HG03342 (cell line): ENCODE results near the gene ERI3.

ENCODE experiments used
- ATAC-seq: cut with Tn5 transposase; IDR thresholded peaks from one replicate; pipeline ENCODE4 v1.9.1; 2021; ENCODE audit warnings: mild to moderate bottlenecking, moderate library complexity; ENCODE audit not compliant: unreplicated experiment

Gene ERI3

GRCh38 chr1:44318097-44319088, 36.7 kb downstream of the ERI3 start:
- ATAC-seq: no peak

- ATAC-seq: no peak
These were observed 38.8 kb downstream of the ERI3 start for GRCh38 chr1:44316231-44316759.

- ATAC-seq: no peak
These were observed 39.5 kb downstream of the ERI3 start for GRCh38 chr1:44315521-44315920.

- no peak for ATAC-seq
These were observed 40.6 kb downstream of the ERI3 start for GRCh38 chr1:44314452-44314851.

GRCh38 chr1:44313265-44313918, 41.7 kb downstream of the ERI3 start:
- no peak for ATAC-seq

GRCh38 chr1:44312399-44313196, 42.5 kb downstream of the ERI3 start:
- ATAC-seq: no peak

GRCh38 chr1:44310006-44310405, 45.1 kb downstream of the ERI3 start:
- ATAC-seq: no peak

GRCh38 chr1:44305962-44306422, 49.1 kb downstream of the ERI3 start:
- ATAC-seq: no peak

GRCh38 chr1:44303532-44303931, 51.5 kb downstream of the ERI3 start:
- no peak for ATAC-seq

- ATAC-seq: no peak
These were observed 52.5 kb downstream of the ERI3 start for GRCh38 chr1:44302541-44302940.

GRCh38 chr1:44301442-44301841, 53.6 kb downstream of the ERI3 start:
- ATAC-seq: no peak

- no peak for ATAC-seq
These were observed 54.2 kb downstream of the ERI3 start for GRCh38 chr1:44300852-44301251.

GRCh38 chr1:44297695-44298400, 57.2 kb downstream of the ERI3 start:
- ATAC-seq: no peak

- no peak for ATAC-seq
These were observed 58.3 kb downstream of the ERI3 start for GRCh38 chr1:44296806-44297205.

- ATAC-seq: no peak
These were observed 59.0 kb downstream of the ERI3 start for GRCh38 chr1:44296086-44296485.

GRCh38 chr1:44294588-44295007, 60.5 kb downstream of the ERI3 start:
- no peak for ATAC-seq

GRCh38 chr1:44293761-44294315, 61.2 kb downstream of the ERI3 start:
- no peak for ATAC-seq

GRCh38 chr1:44292651-44293050, 62.4 kb downstream of the ERI3 start:
- no peak for ATAC-seq

GRCh38 chr1:44290250-44291094, 64.6 kb downstream of the ERI3 start:
- ATAC-seq: no peak
